ENCODE data around the gene MGAT4C. TPM values are rescaled to one million over a fixed set of nuclear protein-coding genes. Genes with fewer than 3 reads are reported as not detected.

Gene MGAT4C
- total and polyA plus RNA-seq, 4 experiments from 2014 or later = not detected

DNA sequence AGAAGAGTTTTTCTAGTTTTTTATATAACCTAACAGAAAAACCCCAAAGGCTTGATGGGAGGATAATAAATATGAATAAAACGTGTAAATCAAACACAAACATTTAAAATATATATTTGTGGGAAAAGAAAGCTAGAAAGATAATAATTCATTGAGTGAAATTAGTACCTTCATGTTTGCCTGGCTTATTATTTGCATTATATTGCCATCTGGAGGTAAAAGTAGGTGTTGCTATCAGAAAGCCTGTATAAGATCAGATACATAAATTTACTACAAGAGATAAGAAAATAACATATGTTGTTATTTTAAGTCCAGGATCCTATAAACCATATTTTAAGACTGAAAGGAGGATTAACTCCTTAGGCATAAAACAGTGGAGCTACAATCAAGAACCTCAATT, 304.4 kb downstream of the MGAT4C start:
- no peaks in the 10 kb centered on the region for H3K4me1 ChIP-seq (ENCODE audit: insufficient read depth, low read length)
- H3K27ac ChIP-seq (ENCODE audit: low read depth, low read length) = no peak overlapping the region
- peaks cover 0 to 3% (median 2%) of the 10 kb centered on the region in 8 donors for H3K9me3 Mint-ChIP-seq
- H3K4me3 Mint-ChIP-seq = no peak overlapping the region
- H3K27me3 Mint-ChIP-seq = no peaks in the 10 kb centered on the region
- no peaks in the 10 kb centered on the region for H3K27me3 ChIP-seq (ENCODE audit: insufficient read depth, low read length)
- intact Hi-C loops (cut with micrococcal nuclease) = no loop called here
- H3K27ac Mint-ChIP-seq = no peak overlapping the region
- no peaks in the 10 kb centered on the region for H3K9me3 ChIP-seq (ENCODE audit: control insufficient read depth in 1 of 2, low read length in 2 of 2)
- ChIA-PET CTCF (ENCODE audit: partially characterized antibody) (no interaction called here), POLR2A (ENCODE audit: partially characterized antibody) (no interaction called here)
- no peak overlapping the region for H3K4me3 ChIP-seq (ENCODE audit: low read length in 2 of 2)
- no peak for DNase-seq
- no peaks in the 10 kb centered on the region for H3K36me3 Mint-ChIP-seq
- peaks cover 0 to 1% (median 0%) of the 10 kb centered on the region in 4 donors for H3K4me1 Mint-ChIP-seq
- H3K36me3 ChIP-seq (ENCODE audit: insufficient read depth, low read length) = no peaks in the 10 kb centered on the region

DNA sequence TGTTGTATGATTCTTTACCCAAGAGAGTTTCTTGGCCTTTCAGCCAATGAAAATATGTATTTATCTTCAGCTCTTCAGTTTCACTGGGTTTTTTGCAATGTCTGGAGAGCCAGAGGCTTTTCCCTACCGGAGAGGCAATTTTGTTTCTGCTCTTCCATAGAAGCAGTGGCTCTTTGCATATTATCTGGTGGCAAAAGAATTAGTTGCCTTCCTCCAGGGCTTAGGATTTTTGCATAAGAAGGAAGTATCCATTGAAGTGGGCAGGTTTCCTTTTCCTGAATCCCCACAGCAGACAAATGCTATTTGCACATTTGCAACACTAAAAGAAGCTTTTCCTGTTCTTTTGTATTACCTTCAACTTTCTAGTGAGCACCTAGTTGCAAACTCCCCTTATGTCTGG, 306.9 kb downstream of the MGAT4C start:
- Histone ChIP-seq H3K36me3 (ENCODE audit: insufficient read depth, low read length) (no peaks in the 10 kb centered on the region), H3K4me3 (ENCODE audit: low read length in 2 of 2) (no peak overlapping the region), H3K27ac (ENCODE audit: low read depth, low read length) (no peak overlapping the region), H3K4me1 (ENCODE audit: insufficient read depth, low read length) (no peaks in the 10 kb centered on the region), H3K9me3 (ENCODE audit: control insufficient read depth in 1 of 2, low read length in 2 of 2) (no peaks in the 10 kb centered on the region), H3K27me3 (ENCODE audit: insufficient read depth, low read length) (no peaks in the 10 kb centered on the region)
- ChIA-PET POLR2A (ENCODE audit: partially characterized antibody) (no interaction called here), CTCF (ENCODE audit: partially characterized antibody) (no interaction called here)
- Mint-ChIP-seq H3K27ac (no peak overlapping the region), H3K9me3 (peaks cover 0 to 11% (median 2%) of the 10 kb centered on the region in 8 donors), H3K4me1 (peaks cover 0 to 1% (median 0%) of the 10 kb centered on the region in 4 donors), H3K4me3 (no peak overlapping the region), H3K36me3 (no peaks in the 10 kb centered on the region), H3K27me3 (no peaks in the 10 kb centered on the region)
- intact Hi-C loops (cut with micrococcal nuclease) = no loop called here
- no peak for DNase-seq

GRCh38 chr12:85948340-85948739, 307.9 kb downstream of the MGAT4C start:
- DNase-seq = no peak
- Histone ChIP-seq H3K27me3 (ENCODE audit: insufficient read depth, low read length) (no peaks in the 10 kb centered on the region), H3K36me3 (ENCODE audit: insufficient read depth, low read length) (no peaks in the 10 kb centered on the region), H3K27ac (ENCODE audit: low read depth, low read length) (no peak overlapping the region), H3K4me1 (ENCODE audit: insufficient read depth, low read length) (no peaks in the 10 kb centered on the region), H3K9me3 (ENCODE audit: control insufficient read depth in 1 of 2, low read length in 2 of 2) (no peaks in the 10 kb centered on the region), H3K4me3 (ENCODE audit: low read length in 2 of 2) (no peak overlapping the region)
- H3K27ac Mint-ChIP-seq = no peak overlapping the region
- CTCF ChIA-PET (ENCODE audit: partially characterized antibody) = no interaction called here
- no peak overlapping the region for H3K4me3 Mint-ChIP-seq
- peaks cover 0 to 11% (median under 1%) of the 10 kb centered on the region in 8 donors for H3K9me3 Mint-ChIP-seq
- H3K27me3 Mint-ChIP-seq = no peaks in the 10 kb centered on the region
- intact Hi-C loops (cut with micrococcal nuclease) = no loop called here
- H3K36me3 Mint-ChIP-seq = no peaks in the 10 kb centered on the region
- no peaks in the 10 kb centered on the region for H3K4me1 Mint-ChIP-seq
- POLR2A ChIA-PET (ENCODE audit: partially characterized antibody) = no interaction called here

- no peaks in the 10 kb centered on the region for H3K27me3 ChIP-seq (ENCODE audit: insufficient read depth, low read length)
- H3K27ac ChIP-seq (ENCODE audit: low read depth, low read length) = no peak overlapping the region
- H3K4me3 Mint-ChIP-seq = no peak overlapping the region
- H3K4me3 ChIP-seq (ENCODE audit: low read length in 2 of 2) = no peak overlapping the region
- no peaks in the 10 kb centered on the region for H3K4me1 ChIP-seq (ENCODE audit: insufficient read depth, low read length)
- DNase-seq = peak in 1 of 5 donors; percentile 13
- no peaks in the 10 kb centered on the region for H3K9me3 ChIP-seq (ENCODE audit: control insufficient read depth in 1 of 2, low read length in 2 of 2)
- H3K36me3 ChIP-seq (ENCODE audit: insufficient read depth, low read length) = no peaks in the 10 kb centered on the region
- peaks cover 0 to 11% (median under 1%) of the 10 kb centered on the region in 8 donors for H3K9me3 Mint-ChIP-seq
- no peaks in the 10 kb centered on the region for H3K27me3 Mint-ChIP-seq
- no peaks in the 10 kb centered on the region for H3K36me3 Mint-ChIP-seq
- H3K27ac Mint-ChIP-seq = no peak overlapping the region
- no peaks in the 10 kb centered on the region for H3K4me1 Mint-ChIP-seq
- intact Hi-C loops (cut with micrococcal nuclease) = no loop called here
- POLR2A ChIA-PET (ENCODE audit: partially characterized antibody) = no interaction called here
- CTCF ChIA-PET (ENCODE audit: partially characterized antibody) = no interaction called here
These were observed 308.9 kb downstream of the MGAT4C start for GRCh38 chr12:85947286-85947685.

- Mint-ChIP-seq H3K9me3 (peaks cover 0 to 11% (median under 1%) of the 10 kb centered on the region in 8 donors), H3K4me1 (no peaks in the 10 kb centered on the region)
- intact Hi-C loops (cut with micrococcal nuclease) = no loop called here
These were observed 309.8 kb downstream of the MGAT4C start for GRCh38 chr12:85946375-85946774.

DNA sequence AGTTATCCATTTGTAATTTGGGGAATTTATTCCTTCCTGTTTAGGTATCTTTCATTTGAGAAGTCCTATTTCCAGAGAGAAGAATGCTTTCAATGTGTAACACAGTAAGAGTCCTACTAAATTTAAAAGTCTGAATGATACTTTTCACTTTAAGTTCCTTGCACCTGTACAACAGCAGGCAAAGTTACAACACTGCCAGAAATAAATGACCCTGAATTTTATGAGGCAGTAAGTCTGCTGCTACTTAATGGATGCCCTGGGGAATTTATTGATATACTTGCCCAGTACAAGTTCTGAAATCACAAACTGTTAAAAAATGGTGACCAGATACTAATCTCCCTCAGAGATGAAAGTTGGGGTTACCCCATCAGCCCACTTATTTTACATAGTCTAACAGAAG, 329.0 kb downstream of the MGAT4C start:
- Mint-ChIP-seq H3K9me3 (peaks cover 0 to 3% (median 0%) of the 10 kb centered on the region in 8 donors), H3K4me3 (no peak overlapping the region), H3K36me3 (no peaks in the 10 kb centered on the region), H3K27ac (no peak overlapping the region), H3K4me1 (no peaks in the 10 kb centered on the region), H3K27me3 (no peaks in the 10 kb centered on the region)
- intact Hi-C loops (cut with micrococcal nuclease) = no loop called here
- no peak overlapping the region for H3K4me3 ChIP-seq (ENCODE audit: low read length in 2 of 2)
- no peaks in the 10 kb centered on the region for H3K27me3 ChIP-seq (ENCODE audit: insufficient read depth, low read length)
- H3K36me3 ChIP-seq (ENCODE audit: insufficient read depth, low read length) = no peaks in the 10 kb centered on the region
- no peaks in the 10 kb centered on the region for H3K9me3 ChIP-seq (ENCODE audit: control insufficient read depth in 1 of 2, low read length in 2 of 2)
- CTCF ChIA-PET (ENCODE audit: partially characterized antibody) = no interaction called here
- no peak overlapping the region for H3K27ac ChIP-seq (ENCODE audit: low read depth, low read length)
- no peak for DNase-seq
- POLR2A ChIA-PET (ENCODE audit: partially characterized antibody) = no interaction called here
- H3K4me1 ChIP-seq (ENCODE audit: insufficient read depth, low read length) = no peaks in the 10 kb centered on the region

More at GRCh38 chr12:85946375-85946774, 309.8 kb downstream of the MGAT4C start:
- Histone ChIP-seq H3K27me3 (ENCODE audit: insufficient read depth, low read length) (no peaks in the 10 kb centered on the region), H3K27ac (ENCODE audit: low read depth, low read length) (no peak overlapping the region), H3K9me3 (ENCODE audit: control insufficient read depth in 1 of 2, low read length in 2 of 2) (no peaks in the 10 kb centered on the region), H3K4me3 (ENCODE audit: low read length in 2 of 2) (no peak overlapping the region), H3K36me3 (ENCODE audit: insufficient read depth, low read length) (no peaks in the 10 kb centered on the region), H3K4me1 (ENCODE audit: insufficient read depth, low read length) (no peaks in the 10 kb centered on the region)
- DNase-seq = no peak
- POLR2A ChIA-PET (ENCODE audit: partially characterized antibody) = no interaction called here
- Mint-ChIP-seq H3K36me3 (no peaks in the 10 kb centered on the region), H3K4me3 (no peak overlapping the region), H3K27ac (no peak overlapping the region), H3K27me3 (no peaks in the 10 kb centered on the region)
- CTCF ChIA-PET (ENCODE audit: partially characterized antibody) = no interaction called here

GRCh38 chr12:85923767-85924331, 332.3 kb downstream of the MGAT4C start:
- Histone ChIP-seq H3K4me3 (ENCODE audit: low read length in 2 of 2) (no peak overlapping the region), H3K27ac (ENCODE audit: low read depth, low read length) (no peak overlapping the region), H3K27me3 (ENCODE audit: insufficient read depth, low read length) (no peaks in the 10 kb centered on the region), H3K9me3 (ENCODE audit: control insufficient read depth in 1 of 2, low read length in 2 of 2) (no peaks in the 10 kb centered on the region), H3K4me1 (ENCODE audit: insufficient read depth, low read length) (no peaks in the 10 kb centered on the region), H3K36me3 (ENCODE audit: insufficient read depth, low read length) (no peaks in the 10 kb centered on the region)
- Mint-ChIP-seq H3K4me1 (no peaks in the 10 kb centered on the region), H3K9me3 (peaks cover 0 to 3% (median 0%) of the 10 kb centered on the region in 8 donors), H3K27me3 (no peaks in the 10 kb centered on the region), H3K4me3 (no peak overlapping the region), H3K36me3 (no peaks in the 10 kb centered on the region), H3K27ac (no peak overlapping the region)
- ChIA-PET CTCF (ENCODE audit: partially characterized antibody) (no interaction called here), POLR2A (ENCODE audit: partially characterized antibody) (no interaction called here)
- intact Hi-C loops (cut with micrococcal nuclease) = no loop called here
- DNase-seq = no peak
